GM18517 (cell line): Measurements from ENCODE around the gene SLC12A8.
A peak's percentile ranks its signal among the peaks of the same experiment; 100 is the strongest.

Source experiments
- ATAC-seq: cut with Tn5 transposase; IDR thresholded peaks from one replicate; pipeline ENCODE4 v1.9.1; 2021; ENCODE audit warnings: mild to moderate bottlenecking, moderate library complexity; ENCODE audit not compliant: unreplicated experiment

The SLC12A8 gene

DNA sequence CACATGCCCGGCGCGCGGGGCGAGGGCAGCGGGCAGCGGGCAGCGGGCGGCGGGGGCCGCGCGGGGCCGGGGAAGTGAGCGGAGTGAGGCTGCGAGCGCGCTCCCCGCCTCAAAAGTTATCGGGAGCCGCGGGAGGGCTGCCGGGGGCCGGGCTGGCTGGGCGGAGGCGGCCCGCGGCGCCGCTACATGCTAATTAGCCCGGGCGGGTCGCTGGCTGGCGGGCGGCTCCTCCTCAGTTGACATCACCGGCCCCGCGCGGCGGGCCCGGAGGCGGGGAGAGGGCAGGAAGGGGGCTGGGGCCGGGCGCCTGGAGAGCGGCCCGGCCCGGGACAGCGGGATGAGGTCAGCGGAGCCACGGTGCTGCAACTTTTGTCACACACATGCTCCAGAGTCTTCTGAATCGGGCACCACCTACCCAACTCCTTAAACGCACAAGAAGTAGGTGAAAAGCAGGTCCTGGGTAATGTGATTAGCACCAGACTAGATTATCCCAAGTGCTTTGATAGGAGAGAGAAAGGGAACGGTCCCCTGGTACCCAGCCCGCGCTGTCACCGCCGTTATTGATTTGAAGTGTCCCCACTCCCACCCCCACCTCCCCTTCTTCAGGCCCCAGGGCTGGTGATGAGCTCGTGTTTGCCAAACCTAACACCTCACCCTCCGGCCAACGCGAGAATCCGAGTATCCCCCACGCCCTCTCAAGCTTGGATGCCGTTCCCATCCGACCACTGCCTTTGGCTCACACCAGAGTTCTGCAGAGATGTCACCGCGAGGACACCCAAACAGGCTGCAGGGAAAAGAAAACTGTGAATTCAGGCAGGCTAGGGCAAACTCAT is 156.4 kb downstream of the SLC12A8 start, which contains the start of gene HEG1:
Gene HEG1 (minus strand): TSS at position 85 of the 833 bp plus-strand sequence. CDS start 107 bp downstream, outside the sequence.
- ATAC-seq, result peak; percentile 37

DNA sequence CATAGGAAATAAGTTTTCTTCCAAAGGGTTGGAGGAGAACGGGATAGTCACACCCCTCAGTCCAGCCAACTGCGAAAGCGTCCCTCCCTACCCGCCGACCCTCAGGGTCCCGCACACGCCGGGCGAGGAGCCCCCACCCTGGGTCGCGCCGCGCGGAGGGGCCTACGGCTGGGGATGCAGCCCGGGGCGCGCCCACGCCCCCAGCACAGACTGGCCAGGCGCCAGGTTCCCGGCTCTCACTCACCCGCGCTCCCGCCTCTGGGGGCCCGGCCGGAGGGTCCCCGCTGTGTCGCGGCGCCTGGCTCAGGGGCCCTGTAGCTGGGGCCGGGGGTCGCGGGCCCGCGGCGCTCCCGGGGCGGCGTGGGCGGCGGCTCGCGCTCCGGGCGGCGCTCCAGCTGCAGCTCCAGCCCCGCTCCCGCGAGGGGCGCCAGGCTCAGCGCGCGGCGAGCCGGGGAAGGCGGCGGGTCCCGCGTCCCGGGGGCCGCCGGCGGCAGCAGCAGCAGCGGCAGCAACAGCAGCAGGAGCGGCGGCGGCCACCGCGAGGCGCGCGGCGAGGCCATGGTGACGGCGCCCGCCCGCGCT is 157.1 kb downstream of the SLC12A8 start:
- peak; percentile 8 for ATAC-seq

DNA sequence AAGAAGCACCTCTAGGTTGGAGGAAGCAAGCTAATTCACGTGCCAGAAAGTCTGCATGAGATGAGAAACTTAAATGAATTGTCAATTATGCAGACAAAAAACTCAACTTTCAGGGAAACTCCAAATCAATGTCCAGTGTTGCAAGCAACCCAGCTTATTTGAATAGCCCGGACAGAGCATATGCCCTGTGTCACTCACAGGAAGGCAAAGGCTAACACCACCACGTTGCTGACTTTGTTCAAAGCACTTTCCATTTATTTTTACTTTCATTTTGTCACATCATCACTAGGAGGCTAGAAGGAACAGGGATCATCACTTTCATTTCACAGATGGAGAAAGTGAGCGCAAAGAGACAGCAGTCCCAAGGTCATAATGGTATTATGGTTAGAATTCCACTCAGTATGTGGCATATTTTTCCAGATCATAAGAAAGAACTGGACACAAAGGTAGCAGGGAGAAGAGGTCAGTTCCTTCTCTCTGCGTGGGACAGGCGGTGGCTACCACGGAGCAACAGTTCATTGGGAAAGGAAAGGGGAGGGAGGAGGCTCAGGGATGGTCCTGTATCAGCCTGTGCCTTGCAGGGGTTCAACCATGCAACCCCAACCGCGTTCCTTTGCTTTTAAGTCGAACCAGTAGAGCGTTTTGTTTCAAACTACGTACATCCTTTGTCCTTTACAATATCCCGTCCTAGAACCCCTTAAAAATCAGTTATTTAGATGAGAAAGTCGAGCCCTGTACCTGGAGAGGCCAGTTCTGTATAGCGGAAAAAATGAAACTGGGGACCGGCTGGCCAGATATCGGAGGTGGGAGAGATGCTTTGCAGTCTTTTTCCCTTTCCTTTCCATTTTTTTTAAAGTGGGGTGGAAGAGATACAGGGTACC is 157.9 kb downstream of the SLC12A8 start:
- ATAC-seq, result peak; percentile 60

DNA sequence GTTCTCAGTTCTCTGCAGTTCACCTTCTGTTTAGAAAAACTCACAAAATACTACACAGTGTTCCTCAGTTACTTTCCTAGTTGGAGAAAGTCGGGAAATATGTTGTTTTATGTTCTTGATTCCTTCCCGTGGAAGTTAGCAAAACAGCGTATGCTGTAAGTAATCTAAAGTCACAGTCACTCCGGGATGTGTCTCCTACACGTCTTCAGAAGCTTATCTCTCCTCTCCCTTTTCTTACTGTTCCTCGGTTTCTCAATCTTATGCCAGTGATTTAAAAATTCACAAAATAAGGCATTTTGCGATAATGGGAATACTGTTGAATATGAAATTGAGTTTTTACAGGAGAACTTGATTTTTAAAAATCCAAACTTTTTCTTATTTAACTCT is 158.5 kb downstream of the SLC12A8 start:
- ATAC-seq, result no peak

DNA sequence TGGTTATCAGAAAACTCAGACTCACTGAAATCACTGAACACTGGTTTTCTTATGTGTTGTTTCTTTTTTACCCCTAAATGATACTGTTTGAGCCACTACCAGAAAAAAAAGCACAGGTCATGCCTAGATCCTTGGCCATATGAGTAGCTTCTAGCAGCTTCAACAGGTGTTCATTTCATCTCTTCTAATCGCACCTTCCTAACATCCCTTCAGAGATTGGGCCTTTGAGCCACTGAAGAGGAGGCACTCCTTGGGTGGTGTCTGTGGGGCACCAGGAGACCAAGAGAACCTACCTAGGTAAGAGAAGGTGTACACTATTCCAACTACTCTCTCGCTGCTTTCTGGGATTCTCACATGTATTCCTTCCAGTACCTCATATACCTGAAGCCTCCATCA is 159.2 kb downstream of the SLC12A8 start:
- no peak for ATAC-seq

DNA sequence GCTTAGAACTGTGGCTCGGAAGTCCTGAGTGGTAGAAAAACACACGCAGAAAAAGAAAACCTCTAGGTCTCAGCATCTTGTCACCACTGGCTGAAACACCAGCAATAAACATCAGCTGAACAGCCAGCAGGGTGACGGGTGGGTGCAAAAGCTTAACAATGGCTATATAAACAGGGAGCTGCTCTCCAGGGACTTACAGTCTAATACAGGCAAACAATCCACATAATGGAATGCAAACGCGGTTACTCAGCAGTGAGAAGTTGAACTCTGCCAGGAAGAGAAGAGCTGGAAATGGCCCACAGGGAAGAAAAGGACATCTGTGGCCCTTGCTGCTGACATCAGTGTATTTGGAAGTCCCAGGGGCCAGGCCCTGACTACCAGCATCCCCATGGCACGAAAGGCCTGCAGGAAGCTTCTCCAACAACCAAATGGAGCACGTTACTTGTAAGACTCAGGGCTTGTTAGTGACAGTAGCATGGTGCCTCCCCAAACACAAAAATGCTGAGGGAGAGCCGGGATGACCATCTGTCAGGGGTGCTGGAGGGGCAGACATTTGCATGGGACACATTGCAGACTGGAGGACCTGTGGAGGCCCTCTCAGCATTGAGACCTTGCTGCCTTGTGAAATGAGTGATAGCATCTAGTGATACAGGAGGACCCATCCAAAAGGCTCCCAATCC is 159.8 kb downstream of the SLC12A8 start:
- ATAC-seq, result no peak

DNA sequence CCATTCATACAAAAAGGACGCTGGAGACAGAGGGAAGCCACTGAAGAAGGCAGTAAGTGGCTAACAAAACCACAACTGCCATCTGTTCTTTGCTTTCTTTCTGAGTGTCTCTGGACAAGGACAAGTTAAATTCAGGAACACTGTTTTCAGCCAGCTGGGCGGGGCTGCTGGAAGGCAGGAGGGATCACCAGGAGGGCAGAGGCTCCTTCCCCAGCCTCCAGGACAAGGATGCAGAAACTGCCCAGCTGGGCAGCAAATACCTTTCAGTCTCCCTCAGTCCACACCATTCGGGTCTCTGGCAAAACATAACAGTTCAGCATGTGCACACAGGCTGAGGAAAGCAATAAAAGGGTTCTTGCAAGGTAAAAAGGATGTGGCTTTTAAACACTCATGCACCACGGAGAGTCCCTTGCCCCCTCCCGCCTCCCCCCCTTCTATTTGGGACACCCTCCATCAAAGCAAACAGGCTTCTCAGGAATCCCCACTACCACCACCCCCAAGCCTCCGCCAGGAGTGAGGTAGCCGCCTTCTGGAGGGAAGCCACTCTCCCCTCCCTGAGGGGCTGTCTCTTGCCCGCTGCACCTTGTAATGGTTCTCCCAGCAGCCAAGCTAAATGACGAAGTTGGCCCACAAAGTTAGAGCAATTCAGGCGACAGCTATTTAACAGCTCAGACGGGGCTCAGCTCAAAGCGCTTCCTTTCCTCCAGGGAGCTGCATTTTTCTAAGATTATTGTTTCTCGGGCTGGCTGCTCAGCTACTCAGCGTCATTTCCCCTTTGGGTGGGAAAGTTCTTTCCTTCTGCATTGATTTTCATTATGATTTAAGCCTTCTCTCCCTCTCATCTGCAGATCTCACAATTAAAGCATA is 160.6 kb downstream of the SLC12A8 start:
- ATAC-seq, result no peak

DNA sequence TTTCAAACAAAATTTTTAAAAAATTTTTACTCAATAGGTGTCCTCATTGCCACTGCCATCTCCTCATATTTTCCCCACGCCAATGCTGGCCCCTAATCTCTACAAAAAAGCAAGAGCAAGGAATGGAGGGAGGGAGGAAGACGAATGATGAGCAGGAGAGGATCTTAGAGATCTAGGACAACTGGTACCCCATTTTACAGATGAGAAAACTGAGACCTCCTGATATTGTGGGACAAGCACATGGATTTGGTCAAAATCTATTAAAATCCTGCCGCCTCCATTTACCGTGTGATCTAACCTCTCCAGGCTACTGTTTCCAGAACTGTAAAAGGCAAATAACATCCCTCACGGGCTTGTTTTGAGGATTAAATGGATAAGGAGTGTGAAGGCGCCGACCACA is 161.3 kb downstream of the SLC12A8 start:
- no peak for ATAC-seq

DNA sequence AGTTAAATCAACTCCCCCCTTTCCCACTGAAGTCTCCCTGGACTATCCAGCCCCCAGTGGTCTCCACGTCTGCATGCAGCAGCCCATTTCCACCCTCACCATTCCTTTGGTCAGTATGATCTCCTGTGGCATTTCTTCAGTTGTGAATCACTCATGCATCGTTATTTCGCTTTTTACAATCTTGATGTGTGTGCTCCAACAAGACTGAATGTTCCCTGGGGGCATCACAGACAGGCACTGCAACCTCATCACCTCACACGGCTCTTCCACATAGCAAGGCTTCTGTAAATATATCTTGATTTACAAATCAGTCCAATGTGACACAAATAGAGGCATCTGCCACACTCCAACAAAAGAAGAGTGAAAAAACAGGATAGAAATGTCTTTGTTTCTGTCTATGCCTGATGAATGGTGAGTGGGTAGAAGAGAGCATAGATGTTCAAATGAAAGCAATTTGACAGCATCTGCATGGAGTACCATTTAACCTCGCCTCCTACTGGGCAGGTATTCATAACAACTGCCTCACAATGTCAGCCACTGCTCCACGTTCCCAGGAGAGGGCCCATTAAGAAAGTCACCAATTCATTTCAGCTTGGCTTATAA is 162.0 kb downstream of the SLC12A8 start:
- ATAC-seq, result no peak

DNA sequence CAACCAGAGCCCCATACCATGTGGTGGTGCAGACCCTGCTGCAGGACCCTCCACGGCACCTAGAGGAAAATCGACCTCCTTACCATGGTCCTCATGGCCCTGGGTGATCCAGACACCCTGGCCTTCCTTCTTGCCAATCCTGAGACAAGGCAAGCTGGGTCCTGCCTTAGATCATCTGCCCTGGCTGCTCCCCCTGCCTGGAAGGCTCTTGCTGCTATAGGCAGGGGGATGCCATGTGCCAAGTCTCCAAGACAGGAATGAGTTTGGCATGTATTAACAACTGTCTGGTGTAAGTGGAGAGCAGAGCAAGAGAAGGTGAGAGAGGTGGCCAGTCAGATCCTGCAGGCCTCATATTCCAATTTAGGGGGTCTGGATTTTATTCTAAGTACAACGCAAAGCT is 164.3 kb downstream of the SLC12A8 start:
- no peak for ATAC-seq

DNA sequence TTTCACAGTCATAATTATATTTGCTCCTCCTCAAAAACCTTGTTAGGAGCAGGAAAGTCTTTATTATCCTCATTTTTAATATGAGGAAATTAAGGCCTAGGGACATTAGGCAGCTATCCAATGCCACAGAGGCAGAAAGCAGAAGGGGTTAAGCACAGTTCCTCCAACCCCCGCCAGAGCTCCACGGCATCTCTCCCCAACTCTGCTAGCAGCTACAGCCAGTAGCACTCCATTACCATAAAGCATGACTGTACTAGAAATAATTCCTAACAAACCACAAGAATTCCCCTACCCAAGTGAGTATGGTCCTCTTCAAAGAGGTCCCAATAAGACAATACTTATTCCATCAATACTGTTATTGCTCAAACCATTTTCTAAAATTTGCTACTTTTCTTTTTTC is 166.6 kb downstream of the SLC12A8 start:
- ATAC-seq, result no peak

DNA sequence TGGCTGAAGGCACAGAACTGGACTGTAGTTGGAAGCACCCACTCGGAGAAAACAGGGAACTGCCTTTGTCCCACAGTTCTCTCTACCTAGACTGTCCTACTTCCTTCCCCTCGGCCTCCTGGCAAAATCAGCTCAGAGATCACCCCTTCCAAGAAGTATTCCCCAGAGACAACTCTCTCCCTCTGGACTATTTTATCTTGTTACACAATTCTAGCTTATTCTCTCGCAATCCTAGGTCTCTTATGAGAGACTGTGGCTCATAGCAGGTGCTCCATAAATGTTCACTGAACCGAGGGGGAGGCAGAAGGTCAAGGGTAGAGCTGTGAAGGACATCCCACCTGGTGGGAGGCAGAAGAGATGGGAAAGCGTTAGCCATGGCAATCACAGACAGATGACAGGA is 167.4 kb downstream of the SLC12A8 start:
- ATAC-seq, result no peak

DNA sequence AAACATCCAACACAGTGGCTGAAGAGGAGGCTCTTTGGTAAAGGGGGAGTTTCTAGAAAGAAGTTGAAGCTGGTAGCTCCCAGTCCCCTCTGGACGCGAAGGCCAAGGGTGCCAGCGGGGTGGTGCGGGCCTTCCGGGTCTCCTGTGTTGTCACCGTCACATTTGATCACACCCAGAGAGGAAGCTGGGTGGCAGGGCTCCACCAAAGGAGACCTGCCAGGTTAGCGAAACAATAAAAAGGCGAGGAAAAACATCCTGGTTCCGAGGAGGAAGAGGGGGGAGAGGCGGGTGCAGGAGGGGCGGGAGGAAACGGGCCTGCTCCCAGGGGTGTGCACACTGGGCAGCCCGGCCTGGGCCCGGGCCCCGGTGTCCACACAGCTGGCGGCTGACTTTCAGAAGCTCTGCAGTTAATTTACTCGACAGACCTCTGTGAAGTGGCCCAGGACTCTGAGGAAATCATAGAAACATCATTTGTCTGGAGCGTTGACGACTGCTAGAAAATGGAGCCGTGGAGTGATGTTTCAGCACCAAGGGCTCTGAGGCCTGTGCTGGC is 168.9 kb downstream of the SLC12A8 start:
- no peak for ATAC-seq

DNA sequence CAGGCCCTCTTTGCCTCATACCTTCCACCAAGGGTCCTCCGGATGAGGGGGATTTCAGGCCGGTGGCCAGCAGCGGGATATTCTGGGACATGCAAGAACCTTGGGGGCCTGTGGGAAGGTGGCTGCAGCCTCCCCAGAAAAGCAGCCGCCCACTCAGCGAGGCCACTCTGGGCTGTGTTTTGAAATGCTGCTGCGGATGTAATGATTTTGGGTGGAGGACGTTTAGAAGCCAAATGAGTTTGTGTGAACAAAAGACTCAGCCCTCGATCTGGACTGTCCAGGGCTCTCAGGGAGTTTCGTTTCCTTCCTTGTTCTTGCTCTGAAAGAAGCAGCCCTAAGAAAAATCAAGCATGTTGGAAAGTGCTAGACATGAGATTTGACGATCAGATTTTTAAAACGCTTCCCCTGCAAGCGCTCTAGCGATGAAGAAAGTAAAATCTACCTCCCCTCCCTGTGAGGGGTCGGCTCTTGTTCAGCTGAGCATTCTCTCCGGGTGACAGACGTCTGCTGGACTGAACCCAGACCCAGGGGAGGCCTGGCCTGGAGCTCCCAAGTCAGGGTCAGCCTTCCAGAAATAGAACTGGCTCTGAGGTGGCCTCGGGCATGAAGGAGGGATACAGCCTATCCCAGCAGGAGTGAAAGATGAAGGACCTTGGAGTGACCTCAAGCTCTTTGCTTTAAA is 169.7 kb downstream of the SLC12A8 start:
- no peak for ATAC-seq

DNA sequence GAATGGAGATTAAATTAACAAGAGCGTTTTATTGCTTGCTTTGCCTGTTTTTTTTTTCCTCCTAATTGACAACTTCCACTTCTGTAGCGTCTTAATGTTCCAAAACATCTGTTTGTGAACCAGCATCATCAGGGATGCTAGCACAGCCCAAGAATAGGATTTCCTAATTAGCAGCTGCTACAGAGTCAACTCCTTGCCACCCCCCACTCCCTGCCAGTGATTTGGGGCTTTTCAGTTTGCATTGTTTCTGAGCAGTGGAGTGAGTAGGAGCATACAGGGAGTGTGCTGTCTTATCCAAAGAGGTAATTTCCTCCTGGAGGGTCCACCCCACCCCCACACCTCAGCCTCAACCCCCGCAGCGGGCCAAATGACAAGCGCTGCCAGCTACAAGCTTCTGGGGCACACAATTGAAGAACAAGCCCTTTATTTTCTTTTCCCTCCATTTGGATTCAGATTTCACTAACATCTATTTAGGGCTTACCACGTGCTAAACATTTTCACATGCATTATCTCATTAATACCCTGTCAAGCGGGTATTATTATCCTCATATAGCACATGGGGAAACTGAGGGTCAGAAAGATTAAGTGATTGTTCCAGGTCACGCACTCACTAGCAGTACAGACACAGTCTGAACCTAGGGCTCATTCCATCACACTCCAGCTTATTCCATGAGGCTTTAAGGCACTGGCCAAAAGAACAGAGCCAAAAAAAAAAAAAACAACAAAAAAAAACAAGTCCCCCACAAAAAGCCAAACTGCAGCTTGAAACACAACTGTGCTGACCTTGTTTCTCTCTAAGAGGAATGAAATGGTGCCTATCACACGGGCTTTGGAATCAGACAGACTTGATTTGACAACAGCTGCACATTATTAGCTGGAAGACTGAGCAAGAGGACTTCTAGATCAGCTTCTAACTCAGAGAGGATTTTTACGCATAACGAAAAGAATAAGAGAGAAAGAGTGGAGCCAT is 173.1 kb downstream of the SLC12A8 start:
- no peak for ATAC-seq

DNA sequence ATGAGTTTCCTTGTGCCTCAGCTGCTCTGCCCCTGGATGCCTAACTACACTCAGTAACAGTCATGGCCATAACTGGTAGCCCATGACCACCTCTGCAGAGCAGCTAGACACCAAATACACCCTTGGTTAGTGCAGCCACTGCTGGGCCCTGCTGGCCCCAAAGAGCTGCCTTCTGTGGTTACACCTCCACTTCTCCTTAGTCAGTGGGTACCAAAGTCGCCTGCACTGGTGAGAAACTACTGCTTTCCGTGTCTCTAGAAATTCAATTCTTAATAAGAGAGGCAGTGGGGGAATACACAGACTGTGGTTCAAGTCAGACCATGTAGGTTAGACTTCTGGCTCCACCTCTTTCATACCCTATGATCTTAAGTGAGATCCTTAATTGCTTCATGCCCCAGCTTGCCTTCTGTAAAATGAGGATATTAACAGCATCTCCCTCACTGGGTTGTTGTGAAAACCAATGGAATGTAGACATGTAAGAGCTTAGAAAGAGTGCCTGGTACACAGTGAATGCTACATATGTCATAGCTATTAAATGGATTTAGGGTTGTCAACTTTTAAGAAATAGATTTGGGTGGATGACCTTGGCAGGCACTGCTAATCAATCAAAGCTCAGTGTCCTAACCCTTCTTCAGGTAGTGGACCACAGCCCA is 174.9 kb downstream of the SLC12A8 start:
- no peak for ATAC-seq

DNA sequence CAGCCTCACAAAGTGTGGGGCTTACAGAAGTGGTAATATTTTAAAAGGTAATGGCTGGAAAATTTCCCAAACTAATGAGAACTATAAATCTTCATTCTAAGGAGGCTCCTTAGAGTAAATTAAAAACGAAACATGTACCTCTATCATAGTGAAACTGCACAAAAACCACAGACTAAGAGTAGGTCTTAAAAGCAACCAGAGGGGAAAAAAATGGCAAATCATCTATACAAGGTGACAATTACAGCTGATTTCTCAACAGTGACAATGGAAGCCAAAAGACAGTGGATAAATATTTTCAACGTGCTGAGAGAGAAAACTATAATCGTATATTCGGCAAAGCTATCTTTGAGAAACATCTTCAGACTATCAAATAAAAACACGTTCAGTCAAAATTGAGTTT is 177.3 kb downstream of the SLC12A8 start:
- ATAC-seq, result no peak
